Mesenchymal stem cell (in vitro differentiated cells and primary cell): ENCODE data around the gene MEIOB.

ENCODE experiments used
- DNase-seq: peaks from one replicate; pipeline ENCODE4 v3.0.0-alpha.2; 2013
- H2AFZ ChIP-seq: one replicate; pipeline ENCODE4 v1.6.1; 2013; ENCODE audit warnings: low read depth, mild to moderate bottlenecking, control low read depth, inconsistent platforms, low read length, moderate library complexity
- H2AK5ac ChIP-seq: 2 replicates; pipeline ENCODE4 v1.6.1; 2013; ENCODE audit warnings: low read length, moderate library complexity, mild to moderate bottlenecking, inconsistent platforms; ENCODE audit not compliant: severe bottlenecking
- H2BK120ac ChIP-seq: one replicate; pipeline ENCODE4 v1.6.1; 2013; ENCODE audit warnings: low read depth, mild to moderate bottlenecking, inconsistent platforms, low read length, moderate library complexity
- H2BK12ac ChIP-seq, 2 experiments: one replicate each; pipeline ENCODE4 v1.6.1; 2013; ENCODE audit warnings: inconsistent platforms in 2 of 2, low read length in 2 of 2, mild to moderate bottlenecking in 2 of 2, moderate library complexity in 2 of 2, control low read depth in 1 of 2
- H2BK15ac ChIP-seq: one replicate; pipeline ENCODE4 v1.6.1; 2013; ENCODE audit warnings: mild to moderate bottlenecking, low read depth, inconsistent platforms; ENCODE audit not compliant: poor library complexity, severe bottlenecking
- H2BK5ac ChIP-seq: 2 replicates; pipeline ENCODE4 v1.6.1; 2013; ENCODE audit warnings: low read depth, mild to moderate bottlenecking, low read length, control low read depth, inconsistent platforms; ENCODE audit not compliant: poor library complexity, severe bottlenecking
- H3K14ac ChIP-seq, 2 experiments: one replicate each; pipeline ENCODE4 v1.6.1; 2013; ENCODE audit warnings: inconsistent platforms in 2 of 2, low read length in 2 of 2, control low read depth in 1 of 2, mild to moderate bottlenecking in 1 of 2, moderate library complexity in 1 of 2
- H3K18ac ChIP-seq, 2 experiments: one replicate each; pipeline ENCODE4 v1.6.1; 2013; ENCODE audit warnings: inconsistent platforms in 2 of 2, low read length in 2 of 2, control low read depth in 1 of 2, low read depth in 1 of 2, mild to moderate bottlenecking in 1 of 2
- H3K23ac ChIP-seq, 2 experiments: one replicate each; pipeline ENCODE4 v1.6.1; 2013; ENCODE audit warnings: inconsistent platforms in 2 of 2, low read length in 2 of 2, mild to moderate bottlenecking in 2 of 2, moderate library complexity in 2 of 2, control low read depth in 1 of 2
- H3K27ac ChIP-seq: 2 replicates; pipeline ENCODE4 v1.5.1; 2013; ENCODE audit warnings: mild to moderate bottlenecking, moderate library complexity, low read length, control low read depth, inconsistent platforms; ENCODE audit not compliant: poor library complexity, severe bottlenecking
- H3K27me3 ChIP-seq, 2 experiments: 2 replicates each; pipeline versions ENCODE4 v1.6.1 to v1.7.0; 2013; ENCODE audit warnings: low read length in 2 of 2, mild to moderate bottlenecking in 2 of 2, moderate library complexity in 2 of 2, control low read depth in 1 of 2, inconsistent platforms in 1 of 2; ENCODE audit not compliant: control insufficient read depth in 1 of 2, insufficient read depth in 1 of 2
- H3K36me3 ChIP-seq, 2 experiments: 2 replicates each; pipeline versions ENCODE4 v1.6.1 to v1.7.0; 2013; ENCODE audit warnings: low read length in 2 of 2, control low read depth in 1 of 2, inconsistent platforms in 1 of 2, low read depth in 1 of 2, mild to moderate bottlenecking in 1 of 2; ENCODE audit not compliant: insufficient read depth in 2 of 2, control insufficient read depth in 1 of 2
- H3K4ac ChIP-seq, 2 experiments: one replicate each; pipeline ENCODE4 v1.6.1; 2013; ENCODE audit warnings: inconsistent platforms in 2 of 2, low read length in 2 of 2, mild to moderate bottlenecking in 2 of 2, moderate library complexity in 2 of 2, control low read depth in 1 of 2, low read depth in 1 of 2
- H3K4me1 ChIP-seq: 2 replicates; pipeline ENCODE4 v1.6.1; 2013; ENCODE audit warnings: low read depth, low read length, control low read depth; ENCODE audit not compliant: control insufficient read depth, insufficient read depth
- H3K4me2 ChIP-seq: 2 replicates; pipeline ENCODE4 v1.6.1; 2013; ENCODE audit warnings: low read length, mild to moderate bottlenecking, inconsistent platforms; ENCODE audit not compliant: poor library complexity, severe bottlenecking
- H3K4me3 ChIP-seq, 2 experiments: 2 replicates each; pipeline versions ENCODE4 v1.5.1 to v1.7.0; 2013; ENCODE audit warnings: low read length in 2 of 2, mild to moderate bottlenecking in 2 of 2, control low read depth in 1 of 2, low read depth in 1 of 2; ENCODE audit not compliant: insufficient read depth in 1 of 2
- H3K79me1 ChIP-seq: replicated peaks from 2 replicates; pipeline ENCODE4 v1.6.1; 2013; ENCODE audit warnings: mild to moderate bottlenecking, control low read depth, low read length, inconsistent platforms; ENCODE audit not compliant: poor library complexity, severe bottlenecking
- H3K9ac ChIP-seq: 2 replicates; pipeline ENCODE4 v1.7.0; 2013; ENCODE audit warnings: mild to moderate bottlenecking, low read length, moderate library complexity
- H3K9me3 ChIP-seq: 2 replicates; pipeline ENCODE4 v1.7.0; 2013; ENCODE audit warnings: mild to moderate bottlenecking, low read length; ENCODE audit not compliant: control insufficient read depth
- H4K8ac ChIP-seq: one replicate; pipeline ENCODE4 v1.6.1; 2013; ENCODE audit warnings: inconsistent platforms, mild to moderate bottlenecking, low read length, moderate library complexity
- H4K91ac ChIP-seq: one replicate; pipeline ENCODE4 v1.6.1; 2013; ENCODE audit warnings: mild to moderate bottlenecking, low read length, inconsistent platforms
- WGBS: methylation state at CpG from one replicate; pipeline ENCODE4 v1.1.7; 2013; ENCODE audit warnings: mixed read lengths; 5-methylcytosine and 5-hydroxymethylcytosine counted together

MEIOB gene

GRCh38 chr16:1914084-1914608, 42.2 kb upstream of the MEIOB start:
- H3K4me3 ChIP-seq: no peak overlapping the region
- H3K27ac ChIP-seq: no peak overlapping the region
- no peak for DNase-seq
- no peak overlapping the region for H2BK15ac ChIP-seq
- 64% methylated on average over 15 of the region's 15 CpGs for WGBS
- no peak overlapping the region for H4K91ac ChIP-seq
- H2BK120ac ChIP-seq: no peak overlapping the region
- no peak overlapping the region for H2AFZ ChIP-seq
- H3K4ac ChIP-seq: no peak overlapping the region
- H3K23ac ChIP-seq: no peak overlapping the region
- H4K8ac ChIP-seq: no peak overlapping the region
- H3K9me3 ChIP-seq: no peaks in the 10 kb centered on the region
- peaks cover 0 to 5% of the 10 kb centered on the region in 2 experiments for H3K36me3 ChIP-seq
- H3K14ac ChIP-seq: no peak overlapping the region
- no peak overlapping the region for H2BK12ac ChIP-seq
- H3K4me1 ChIP-seq: peaks cover 14% of the 10 kb centered on the region
- H3K9ac ChIP-seq: no peak overlapping the region
- H3K27me3 ChIP-seq: peaks cover 51 to 65% of the 10 kb centered on the region in 2 experiments
- H2BK5ac ChIP-seq: no peak overlapping the region
- H3K79me1 ChIP-seq: no peaks in the 10 kb centered on the region
- no peak overlapping the region for H3K18ac ChIP-seq
- no peak overlapping the region for H2AK5ac ChIP-seq
- no peak overlapping the region for H3K4me2 ChIP-seq

- H3K4me2 ChIP-seq: no peak overlapping the region
- no peaks in the 10 kb centered on the region for H3K9me3 ChIP-seq
- no peak overlapping the region for H4K91ac ChIP-seq
- no peak overlapping the region for H3K9ac ChIP-seq
- H2BK120ac ChIP-seq: no peak overlapping the region
- H3K4me3 ChIP-seq: no peak overlapping the region
- no peak overlapping the region for H3K4ac ChIP-seq
- no peak for DNase-seq
- no peak overlapping the region for H2AK5ac ChIP-seq
- no peaks in the 10 kb centered on the region for H3K79me1 ChIP-seq
- H3K27me3 ChIP-seq: peaks cover 47 to 65% of the 10 kb centered on the region in 2 experiments
- no peak overlapping the region for H2BK12ac ChIP-seq
- H3K18ac ChIP-seq: no peak overlapping the region
- H2AFZ ChIP-seq: no peak overlapping the region
- no peak overlapping the region for H4K8ac ChIP-seq
- WGBS: 71% methylated on average over 15 of the region's 21 CpGs
- H3K36me3 ChIP-seq: peaks cover 0 to 5% of the 10 kb centered on the region in 2 experiments
- no peak overlapping the region for H2BK5ac ChIP-seq
- H3K4me1 ChIP-seq: peaks cover 10% of the 10 kb centered on the region
- no peak overlapping the region for H3K14ac ChIP-seq
- H2BK15ac ChIP-seq: no peak overlapping the region
- H3K23ac ChIP-seq: no peak overlapping the region
- H3K27ac ChIP-seq: no peak overlapping the region
These were observed 41.5 kb upstream of the MEIOB start for GRCh38 chr16:1913327-1914083.

- no peak overlapping the region for H3K14ac ChIP-seq
- H2BK5ac ChIP-seq: no peak overlapping the region
- no peak overlapping the region for H3K4me3 ChIP-seq
- no peaks in the 10 kb centered on the region for H3K79me1 ChIP-seq
- no peak overlapping the region for H3K18ac ChIP-seq
- no peak overlapping the region for H3K23ac ChIP-seq
- H3K4ac ChIP-seq: no peak overlapping the region
- H2BK15ac ChIP-seq: no peak overlapping the region
- H2BK12ac ChIP-seq: no peak overlapping the region
- no peak overlapping the region for H3K27ac ChIP-seq
- no peak overlapping the region for H3K4me2 ChIP-seq
- no peak for DNase-seq
- 95% methylated on average over 17 of the region's 17 CpGs for WGBS
- no peak overlapping the region for H2AFZ ChIP-seq
- peaks cover 0 to 5% of the 10 kb centered on the region in 2 experiments for H3K36me3 ChIP-seq
- H4K8ac ChIP-seq: no peak overlapping the region
- no peaks in the 10 kb centered on the region for H3K9me3 ChIP-seq
- no peak overlapping the region for H4K91ac ChIP-seq
- peaks cover 5% of the 10 kb centered on the region for H3K4me1 ChIP-seq
- H2BK120ac ChIP-seq: no peak overlapping the region
- H2AK5ac ChIP-seq: no peak overlapping the region
- peaks cover 54 to 68% of the 10 kb centered on the region in 2 experiments for H3K27me3 ChIP-seq
- no peak overlapping the region for H3K9ac ChIP-seq
These were observed 40.2 kb upstream of the MEIOB start for GRCh38 chr16:1912215-1912543.

GRCh38 chr16:1911467-1912214, 39.7 kb upstream of the MEIOB start:
- H2BK120ac ChIP-seq: no peak overlapping the region
- H3K79me1 ChIP-seq: no peaks in the 10 kb centered on the region
- H3K27me3 ChIP-seq: peaks cover 54 to 68% of the 10 kb centered on the region in 2 experiments
- H4K8ac ChIP-seq: no peak overlapping the region
- H3K4me3 ChIP-seq: no peak overlapping the region
- H3K23ac ChIP-seq: no peak overlapping the region
- H3K4me2 ChIP-seq: no peak overlapping the region
- H3K27ac ChIP-seq: no peak overlapping the region
- peaks cover 5% of the 10 kb centered on the region for H3K4me1 ChIP-seq
- no peak overlapping the region for H3K14ac ChIP-seq
- no peak overlapping the region for H3K18ac ChIP-seq
- WGBS: 91% methylated on average over 59 of the region's 59 CpGs
- no peak overlapping the region for H2BK15ac ChIP-seq
- no peak overlapping the region for H2BK12ac ChIP-seq
- no peak overlapping the region for H4K91ac ChIP-seq
- H2BK5ac ChIP-seq: no peak overlapping the region
- no peaks in the 10 kb centered on the region for H3K9me3 ChIP-seq
- no peak overlapping the region for H2AFZ ChIP-seq
- H3K9ac ChIP-seq: no peak overlapping the region
- no peak for DNase-seq
- no peak overlapping the region for H2AK5ac ChIP-seq
- no peak overlapping the region for H3K4ac ChIP-seq
- peaks cover 0 to 5% of the 10 kb centered on the region in 2 experiments for H3K36me3 ChIP-seq
